ENCODE measurements around the gene TMEM243. TPM values are rescaled to one million over a fixed set of nuclear protein-coding genes. Genes with fewer than 3 reads are reported as not detected.

The TMEM243 gene
- total and polyA plus RNA-seq, 2 experiments from 2014 or later = 44.5 to 82.5 TPM

GRCh38 chr7:87210506-87210905, 9.0 kb downstream of the TMEM243 start (continued):
- TF ChIP-seq, protein P1, sequence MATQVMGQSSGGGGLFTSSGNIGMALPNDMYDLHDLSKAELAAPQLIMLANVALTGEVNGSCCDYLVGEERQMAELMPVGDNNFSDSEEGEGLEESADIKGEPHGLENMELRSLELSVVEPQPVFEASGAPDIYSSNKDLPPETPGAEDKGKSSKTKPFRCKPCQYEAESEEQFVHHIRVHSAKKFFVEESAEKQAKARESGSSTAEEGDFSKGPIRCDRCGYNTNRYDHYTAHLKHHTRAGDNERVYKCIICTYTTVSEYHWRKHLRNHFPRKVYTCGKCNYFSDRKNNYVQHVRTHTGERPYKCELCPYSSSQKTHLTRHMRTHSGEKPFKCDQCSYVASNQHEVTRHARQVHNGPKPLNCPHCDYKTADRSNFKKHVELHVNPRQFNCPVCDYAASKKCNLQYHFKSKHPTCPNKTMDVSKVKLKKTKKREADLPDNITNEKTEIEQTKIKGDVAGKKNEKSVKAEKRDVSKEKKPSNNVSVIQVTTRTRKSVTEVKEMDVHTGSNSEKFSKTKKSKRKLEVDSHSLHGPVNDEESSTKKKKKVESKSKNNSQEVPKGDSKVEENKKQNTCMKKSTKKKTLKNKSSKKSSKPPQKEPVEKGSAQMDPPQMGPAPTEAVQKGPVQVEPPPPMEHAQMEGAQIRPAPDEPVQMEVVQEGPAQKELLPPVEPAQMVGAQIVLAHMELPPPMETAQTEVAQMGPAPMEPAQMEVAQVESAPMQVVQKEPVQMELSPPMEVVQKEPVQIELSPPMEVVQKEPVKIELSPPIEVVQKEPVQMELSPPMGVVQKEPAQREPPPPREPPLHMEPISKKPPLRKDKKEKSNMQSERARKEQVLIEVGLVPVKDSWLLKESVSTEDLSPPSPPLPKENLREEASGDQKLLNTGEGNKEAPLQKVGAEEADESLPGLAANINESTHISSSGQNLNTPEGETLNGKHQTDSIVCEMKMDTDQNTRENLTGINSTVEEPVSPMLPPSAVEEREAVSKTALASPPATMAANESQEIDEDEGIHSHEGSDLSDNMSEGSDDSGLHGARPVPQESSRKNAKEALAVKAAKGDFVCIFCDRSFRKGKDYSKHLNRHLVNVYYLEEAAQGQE (IDR thresholded peaks at IDR 0.05; ENCODE audit: unreplicated experiment) = no peak

GRCh38 chr7:87209295-87209924, 10.1 kb downstream of the TMEM243 start:
- H3K27ac ChIP-seq (ENCODE audit: low read depth) = no peak overlapping the region
- peaks cover 9% of the 10 kb centered on the region for H3K27me3 Mint-ChIP-seq (ENCODE audit: insufficient read depth, low read depth, poor library complexity)
- H3K27me3 ChIP-seq (ENCODE audit: insufficient read depth) = no peaks in the 10 kb centered on the region
- H3K4me1 Mint-ChIP-seq = peaks cover 5% of the 10 kb centered on the region; the same call in 2 of the 3 replicates
- no peak overlapping the region for H2AFZ ChIP-seq
- no peak for ATAC-seq
- no peaks in the 10 kb centered on the region for H3F3A ChIP-seq (replicated peaks; ENCODE audit: low read depth)
- H4K20me1 ChIP-seq (replicated peaks; ENCODE audit: insufficient read depth) = peaks cover 5% of the 10 kb centered on the region; the same call in 1 of the 2 replicates
- peaks cover 40% of the 10 kb centered on the region for H3K9me3 Mint-ChIP-seq
- H3K36me3 ChIP-seq (ENCODE audit: insufficient read depth) = 0 out of 2 replicates have a peak, but pooled peaks cover 15% of the 10 kb centered on the region
- peaks cover 89% of the 10 kb centered on the region for H3K79me2 ChIP-seq (replicated peaks; ENCODE audit: insufficient read depth)
- H3K36me3 Mint-ChIP-seq (ENCODE audit: low read depth) = peaks cover 78% of the 10 kb centered on the region
- H3K27ac Mint-ChIP-seq = no peak overlapping the region
- H3K4me3 ChIP-seq = no peak overlapping the region
- no peak overlapping the region for H3K4me3 Mint-ChIP-seq
- H3K4me1 ChIP-seq (ENCODE audit: insufficient read depth) = no peaks in the 10 kb centered on the region
- no peak overlapping the region for H3K4me2 ChIP-seq
- 0 out of 2 replicates have a peak, but pooled peaks cover 8% of the 10 kb centered on the region for H3K9me2 ChIP-seq (ENCODE audit: insufficient read depth)
- no peak for DNase-seq (ENCODE audit: low spot score)
- TF ChIP-seq EZH2 (IDR thresholded peaks at IDR 0.05; ENCODE audit: low read depth, unreplicated experiment) (no peak), NANOG (IDR thresholded peaks at IDR 0.05; ENCODE audit: borderline replicate concordance) (no peak), ZNF114 (CRISPR knock-in tag; IDR thresholded peaks at IDR 0.05) (no peak), CREB1 (CRISPR knock-in tag; IDR thresholded peaks at IDR 0.05; ENCODE audit: low read depth) (no peak), STAT1 (IDR thresholded peaks at IDR 0.05; ENCODE audit: unreplicated experiment) (no peak), EZH2phosphoT487 (IDR thresholded peaks at IDR 0.05; ENCODE audit: unreplicated experiment) (no peak), POLR2AphosphoS5 (IDR thresholded peaks at IDR 0.05; ENCODE audit: low read depth) (no peak), ZNF331 (CRISPR knock-in tag; IDR thresholded peaks at IDR 0.05; ENCODE audit: low read depth) (no peak), CTCF (conservative IDR thresholded peaks at IDR 0.05; ENCODE audit: low read depth in 2 of 2) (no peak), JUNB (IDR thresholded peaks at IDR 0.05; ENCODE audit: unreplicated experiment) (no peak)
- TF ChIP-seq, protein P2, sequence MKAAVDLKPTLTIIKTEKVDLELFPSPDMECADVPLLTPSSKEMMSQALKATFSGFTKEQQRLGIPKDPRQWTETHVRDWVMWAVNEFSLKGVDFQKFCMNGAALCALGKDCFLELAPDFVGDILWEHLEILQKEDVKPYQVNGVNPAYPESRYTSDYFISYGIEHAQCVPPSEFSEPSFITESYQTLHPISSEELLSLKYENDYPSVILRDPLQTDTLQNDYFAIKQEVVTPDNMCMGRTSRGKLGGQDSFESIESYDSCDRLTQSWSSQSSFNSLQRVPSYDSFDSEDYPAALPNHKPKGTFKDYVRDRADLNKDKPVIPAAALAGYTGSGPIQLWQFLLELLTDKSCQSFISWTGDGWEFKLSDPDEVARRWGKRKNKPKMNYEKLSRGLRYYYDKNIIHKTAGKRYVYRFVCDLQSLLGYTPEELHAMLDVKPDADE (IDR thresholded peaks at IDR 0.05) = no peak
- TF ChIP-seq, protein P1 (IDR thresholded peaks at IDR 0.05; ENCODE audit: unreplicated experiment) = no peak

Measured in GM23338 (cell line).